ENCODE measurements around the gene GPR3. TPM values are rescaled to one million over a fixed set of nuclear protein-coding genes. Genes with fewer than 3 reads are reported as not detected.

GPR3 gene
- total RNA-seq, 1 experiment from 2014 or later, result 1.3 TPM

DNA sequence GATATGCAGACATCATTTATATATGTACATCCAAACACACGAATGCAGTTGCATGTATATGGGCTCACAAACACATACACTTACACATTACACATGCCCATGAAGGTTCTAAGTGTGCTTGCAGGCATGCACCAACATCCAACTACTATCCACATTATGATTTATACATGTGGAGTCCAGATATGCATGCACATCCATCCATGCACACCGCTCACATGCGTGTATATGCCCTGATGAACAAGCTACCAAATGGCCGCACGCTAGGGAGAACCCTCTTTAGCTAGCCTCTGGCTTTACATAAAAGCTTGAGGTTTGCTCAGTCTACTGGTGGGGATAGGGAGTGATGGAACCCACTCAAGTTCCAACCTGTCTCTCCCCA, 8.5 kb downstream of the GPR3 start:
- H3K36me3 Mint-ChIP-seq (ENCODE audit: insufficient read depth, unreplicated experiment), result peaks cover 20% of the 10 kb centered on the region
- DNase-seq, result no peak
- H3K27ac Mint-ChIP-seq (ENCODE audit: unreplicated experiment), result no peak overlapping the region
- no peak overlapping the region for H3K4me3 Mint-ChIP-seq (ENCODE audit: low read depth, unreplicated experiment)
- H3K4me1 Mint-ChIP-seq (ENCODE audit: low read depth, unreplicated experiment), result no peaks in the 10 kb centered on the region
- TF ChIP-seq, protein P1, sequence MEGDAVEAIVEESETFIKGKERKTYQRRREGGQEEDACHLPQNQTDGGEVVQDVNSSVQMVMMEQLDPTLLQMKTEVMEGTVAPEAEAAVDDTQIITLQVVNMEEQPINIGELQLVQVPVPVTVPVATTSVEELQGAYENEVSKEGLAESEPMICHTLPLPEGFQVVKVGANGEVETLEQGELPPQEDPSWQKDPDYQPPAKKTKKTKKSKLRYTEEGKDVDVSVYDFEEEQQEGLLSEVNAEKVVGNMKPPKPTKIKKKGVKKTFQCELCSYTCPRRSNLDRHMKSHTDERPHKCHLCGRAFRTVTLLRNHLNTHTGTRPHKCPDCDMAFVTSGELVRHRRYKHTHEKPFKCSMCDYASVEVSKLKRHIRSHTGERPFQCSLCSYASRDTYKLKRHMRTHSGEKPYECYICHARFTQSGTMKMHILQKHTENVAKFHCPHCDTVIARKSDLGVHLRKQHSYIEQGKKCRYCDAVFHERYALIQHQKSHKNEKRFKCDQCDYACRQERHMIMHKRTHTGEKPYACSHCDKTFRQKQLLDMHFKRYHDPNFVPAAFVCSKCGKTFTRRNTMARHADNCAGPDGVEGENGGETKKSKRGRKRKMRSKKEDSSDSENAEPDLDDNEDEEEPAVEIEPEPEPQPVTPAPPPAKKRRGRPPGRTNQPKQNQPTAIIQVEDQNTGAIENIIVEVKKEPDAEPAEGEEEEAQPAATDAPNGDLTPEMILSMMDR (IDR thresholded peaks at IDR 0.05; ENCODE audit: unreplicated experiment), result no peak
- intact Hi-C loops (cut with micrococcal nuclease; ENCODE audit: unreplicated experiment), result loop anchor here (5.0 kb wide), 1 partner anchor 206 kb away; no protein-coding TSS in a partner anchor
- BruUV-seq (replicated peaks), result no TSS peak
- H3K27me3 Mint-ChIP-seq (ENCODE audit: unreplicated experiment), result no peaks in the 10 kb centered on the region
- CTCF ChIA-PET, result interaction anchor here (0.5 kb wide), 1 partner anchor 9 kb away, joined by 5 read pairs; the partner anchor contains the start of gene GPR3
- no peaks in the 10 kb centered on the region for H3K9me3 Mint-ChIP-seq (ENCODE audit: low read depth, unreplicated experiment)

DNA sequence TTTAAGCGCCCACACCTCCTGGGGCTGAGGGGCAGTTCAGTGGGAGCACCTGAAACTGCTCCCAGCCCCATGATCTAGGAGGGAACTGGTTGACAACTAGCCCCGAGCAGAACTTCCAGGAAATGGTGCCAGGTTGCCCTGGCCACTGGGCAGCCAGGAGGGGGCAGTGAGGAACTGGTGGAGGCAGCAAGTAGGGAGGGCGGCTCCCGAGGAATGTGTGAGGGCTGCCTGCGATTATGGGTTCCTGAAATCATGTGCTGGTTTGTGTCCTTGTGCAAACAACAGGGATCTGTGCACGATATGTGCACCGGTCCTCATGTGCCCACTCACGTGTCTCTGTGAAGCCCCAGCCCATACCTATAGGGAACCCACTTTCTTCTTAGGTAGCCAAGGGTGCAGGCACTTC, 9.9 kb downstream of the GPR3 start:
- CTCF ChIA-PET, result no interaction called here
- intact Hi-C loops (cut with micrococcal nuclease; ENCODE audit: unreplicated experiment), result loop anchor here (5.0 kb wide), 1 partner anchor 205 kb away; no protein-coding TSS in a partner anchor
- H3K4me1 Mint-ChIP-seq (ENCODE audit: low read depth, unreplicated experiment), result no peaks in the 10 kb centered on the region

DNA sequence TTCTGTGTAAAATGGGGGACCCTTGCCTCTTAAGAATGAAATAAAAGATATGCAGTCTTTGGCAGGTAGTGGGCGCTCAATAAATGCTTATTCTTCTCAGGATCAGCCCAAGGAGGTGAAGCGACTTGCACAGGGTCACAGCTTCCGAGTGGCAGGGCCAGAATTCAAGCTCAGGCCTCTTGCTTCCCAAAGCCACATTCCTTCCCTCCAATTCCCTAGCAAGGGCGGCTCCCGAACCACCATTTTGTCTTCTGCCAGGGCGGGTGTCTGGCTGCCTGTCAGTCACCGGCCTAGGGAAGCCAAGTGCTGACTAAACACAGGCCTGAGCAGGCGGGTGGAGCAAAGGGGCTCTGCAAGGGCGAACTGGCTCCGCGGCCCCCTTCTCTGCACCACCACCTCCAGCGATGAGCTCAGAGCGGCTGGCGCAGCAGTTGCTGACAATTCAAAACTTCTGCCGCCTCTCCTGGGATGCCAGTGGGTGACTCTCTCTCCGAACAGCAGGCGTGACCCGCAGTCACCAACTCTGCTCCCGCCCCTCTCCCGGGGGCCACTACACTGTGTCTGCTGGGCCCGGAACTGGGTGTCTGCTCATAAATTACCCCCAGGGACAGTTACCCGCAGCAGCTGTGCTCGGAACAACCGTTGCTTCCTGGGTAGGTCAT, 10.8 kb downstream of the GPR3 start:
- Mint-ChIP-seq H3K9me3 (ENCODE audit: low read depth, unreplicated experiment) (no peaks in the 10 kb centered on the region), H3K27me3 (ENCODE audit: unreplicated experiment) (no peaks in the 10 kb centered on the region), H3K36me3 (ENCODE audit: insufficient read depth, unreplicated experiment) (peaks cover 17% of the 10 kb centered on the region), H3K4me3 (ENCODE audit: low read depth, unreplicated experiment) (no peak overlapping the region), H3K27ac (ENCODE audit: unreplicated experiment) (no peak overlapping the region), H3K4me1 (ENCODE audit: low read depth, unreplicated experiment) (no peaks in the 10 kb centered on the region)
- CTCF ChIA-PET, result no interaction called here
- BruUV-seq (replicated peaks), result no TSS peak
- intact Hi-C loops (cut with micrococcal nuclease; ENCODE audit: unreplicated experiment), result loop anchor here (5.0 kb wide), 1 partner anchor 204 kb away; no protein-coding TSS in a partner anchor
- no peak for DNase-seq
- TF ChIP-seq, protein P1 (IDR thresholded peaks at IDR 0.05; ENCODE audit: unreplicated experiment), result no peak

More for the DNA sequence above, 9.9 kb downstream of the GPR3 start:
- Mint-ChIP-seq H3K4me3 (ENCODE audit: low read depth, unreplicated experiment) (no peak overlapping the region), H3K36me3 (ENCODE audit: insufficient read depth, unreplicated experiment) (peaks cover 19% of the 10 kb centered on the region), H3K27ac (ENCODE audit: unreplicated experiment) (no peak overlapping the region), H3K9me3 (ENCODE audit: low read depth, unreplicated experiment) (no peaks in the 10 kb centered on the region), H3K27me3 (ENCODE audit: unreplicated experiment) (no peaks in the 10 kb centered on the region)
- TF ChIP-seq, protein P1 (IDR thresholded peaks at IDR 0.05; ENCODE audit: unreplicated experiment), result peak; percentile 11
- peak; percentile 65 for DNase-seq
- BruUV-seq (replicated peaks), result no TSS peak

DNA sequence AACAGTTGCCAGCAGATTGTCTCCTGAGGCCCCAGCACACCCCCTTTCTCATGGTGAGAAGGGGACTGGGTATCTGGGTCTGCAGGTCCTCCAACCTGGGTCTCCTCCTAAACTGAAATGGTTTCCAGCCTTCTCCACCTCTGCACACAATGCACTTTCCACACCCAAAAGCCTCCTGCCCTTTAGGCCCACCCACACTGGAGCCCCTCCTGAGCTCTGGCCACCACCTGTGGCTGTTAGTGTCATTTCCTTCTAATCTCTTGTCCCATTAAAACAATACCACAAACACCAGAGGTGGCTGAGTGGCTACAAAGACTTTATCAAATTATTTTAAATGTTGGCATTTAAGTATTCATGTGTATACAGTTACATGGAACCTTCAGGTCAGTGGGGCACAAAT, 11.5 kb downstream of the GPR3 start:
- BruUV-seq (replicated peaks), result no TSS peak
- Mint-ChIP-seq H3K9me3 (ENCODE audit: low read depth, unreplicated experiment) (no peaks in the 10 kb centered on the region), H3K27me3 (ENCODE audit: unreplicated experiment) (no peaks in the 10 kb centered on the region), H3K27ac (ENCODE audit: unreplicated experiment) (no peak overlapping the region), H3K4me1 (ENCODE audit: low read depth, unreplicated experiment) (no peaks in the 10 kb centered on the region), H3K4me3 (ENCODE audit: low read depth, unreplicated experiment) (no peak overlapping the region), H3K36me3 (ENCODE audit: insufficient read depth, unreplicated experiment) (peaks cover 17% of the 10 kb centered on the region)
- intact Hi-C loops (cut with micrococcal nuclease; ENCODE audit: unreplicated experiment), result loop anchor here (5.0 kb wide), 1 partner anchor 203 kb away; no protein-coding TSS in a partner anchor
- TF ChIP-seq, protein P1 (IDR thresholded peaks at IDR 0.05; ENCODE audit: unreplicated experiment), result no peak
- CTCF ChIA-PET, result no interaction called here
- DNase-seq, result no peak

All from Calu3 (cell line).